HepG2 (cell line): ENCODE measurements around the gene CIART. TPM values are rescaled to one million over a fixed set of nuclear protein-coding genes. Genes with fewer than 3 reads are reported as not detected.

Experiments
- ATAC-seq: fragments of 200-7000 bp; cut with Tn5 transposase; 3 replicates; pipeline ENCODE4 v1.9.1; 2020; ENCODE audit warnings: mild to moderate bottlenecking, moderate library complexity
- BruUV-seq: library from RNA; stranded (reverse); fragments of 400-500 nt; replicated peaks from 2 replicates; lab custom pipeline; 2021; lab: Mats Ljungman, UMichigan
- CTCF ChIA-PET: fragments of 300-600 bp; formaldehyde crosslinking; extraction: SDS; loops from one replicate; lab custom pipeline; 2021; ENCODE audit warnings: low total read pairs, inconsistent platforms, low intra/inter-chr PET ratio; lab: Yijun Ruan, JAX
- POLR2A ChIA-PET: fragments of 350-600 bp; sonication (Branson Sonifier 250); formaldehyde crosslinking; loops from one replicate; lab custom pipeline; 2020; ENCODE audit warnings: antibody characterized with exemption, inconsistent platforms; lab: Yijun Ruan, JAX
- DNase-seq: peaks from one replicate; pipeline ENCODE4 v3.0.0-alpha.2; 2015; ENCODE audit warnings: low spot score
- FAIRE-seq: peaks from 3 replicates; lab custom pipeline; 2011; peaks lifted over from hg19 to GRCh38; lab: Jason Lieb, UNC
- H2AFZ ChIP-seq: one replicate; pipeline ENCODE4 v1.6.1; 2011; ENCODE audit warnings: low read length, inconsistent platforms
- H3K27ac ChIP-seq: fragments of 300-600 bp; 3 replicates; pipeline ENCODE4 v1.8.0; 2011; ENCODE audit warnings: mixed run types, mild to moderate bottlenecking, mixed read lengths, low read length, inconsistent platforms; ENCODE audit not compliant: insufficient read depth; ENCODE audit errors: extremely low read length
- H3K27me3 ChIP-seq, 2 experiments: fragments of 200-600 bp in 1 of 2; 2 replicates in 1 of 2; 3 replicates in 1 of 2; pipeline versions ENCODE4 v1.6.0 to v1.8.0; 2011; ENCODE audit warnings: low read length in 2 of 2, mild to moderate bottlenecking in 2 of 2, moderate library complexity in 2 of 2, inconsistent platforms in 1 of 2; ENCODE audit not compliant: insufficient read depth in 2 of 2, control insufficient read depth in 1 of 2
- H3K36me3 ChIP-seq, 2 experiments: fragments of 200-600 bp in 1 of 2; replicated peaks in 1 of 2; 2 replicates in 1 of 2; 3 replicates in 1 of 2; pipeline versions ENCODE4 v1.5.1 to v1.8.0; 2011; ENCODE audit warnings: low read length in 2 of 2, inconsistent platforms in 1 of 2; ENCODE audit not compliant: insufficient read depth in 2 of 2, control insufficient read depth in 1 of 2
- H3K4me1 ChIP-seq: 2 replicates; pipeline ENCODE4 v1.5.1; 2012; ENCODE audit warnings: low read length, inconsistent platforms; ENCODE audit not compliant: insufficient read depth
- H3K4me2 ChIP-seq: 2 replicates; pipeline ENCODE4 v1.6.0; 2011; ENCODE audit warnings: low read depth, low read length, inconsistent platforms
- H3K4me3 ChIP-seq, 3 experiments: fragments of 200-600 bp in 1 of 3; sonication (generic), shearing (Covaris generic) in 1 of 3; replicated peaks in 1 of 3; 2 replicates each; pipeline ENCODE4 v1.5.1; 2011 to 2016; ENCODE audit warnings: low read length in 3 of 3, inconsistent platforms in 2 of 3, low read depth in 2 of 3, mild to moderate bottlenecking in 2 of 3, control low read depth in 1 of 3, mixed read lengths in 1 of 3; ENCODE audit not compliant: insufficient read depth in 1 of 3
- H3K79me2 ChIP-seq: one replicate; pipeline ENCODE4 v1.6.1; 2011; ENCODE audit warnings: low read length, inconsistent platforms; ENCODE audit not compliant: insufficient read depth
- H3K9ac ChIP-seq: 2 replicates; pipeline ENCODE4 v1.6.0; 2011; ENCODE audit warnings: mild to moderate bottlenecking, low read depth, low read length, inconsistent platforms; ENCODE audit not compliant: insufficient read depth
- H3K9me3 ChIP-seq: 2 replicates; pipeline ENCODE4 v1.5.1; 2012; ENCODE audit warnings: mild to moderate bottlenecking, low read length
- H4K20me1 ChIP-seq: 2 replicates; pipeline ENCODE4 v1.6.0; 2011; ENCODE audit warnings: inconsistent platforms, mild to moderate bottlenecking, low read length, moderate library complexity; ENCODE audit not compliant: insufficient read depth
- CENPT ChIP-seq: sonication (generic); formaldehyde crosslinking; IDR thresholded peaks from 2 replicates; pipeline ENCODE4 v1.8.0; 2022; ENCODE audit warnings: low read depth, mild to moderate bottlenecking, moderate library complexity, missing genetic modification reagents
- KAT7 ChIP-seq: IDR thresholded peaks from 2 replicates; pipeline ENCODE4 v1.6.1; 2018; ENCODE audit warnings: borderline replicate concordance, missing compliant biosample characterization
- ZNF546 ChIP-seq: sonication (generic); formaldehyde crosslinking; conservative IDR thresholded peaks from 2 replicates; pipeline ENCODE4 v1.8.1; 2023; ENCODE audit warnings: mild to moderate bottlenecking, missing genetic modification reagents
- WGBS: methylation state at CpG from one replicate; pipeline ENCODE4 v1.1.6; 2017; ENCODE audit warnings: low lambda C conversion rate; 5-methylcytosine and 5-hydroxymethylcytosine counted together
- in situ Hi-C: cut with HindIII; loops from 2 replicates; pipeline ENCODE4 v1.10.0; 2017; ENCODE audit warnings: low pct_unique_long_range_greater_than_20kb; ENCODE audit not compliant: extremely low pct_ligation_motif_present
- intact Hi-C: fragments of 100-400 bp; cut with micrococcal nuclease; formaldehyde crosslinking; loops from one replicate; pipeline ENCODE4 v1.10.0; 2022; ENCODE audit not compliant: unreplicated experiment
- polyA plus RNA-seq, 8 experiments: library from polyadenylated mRNA; depleted of rRNA in 3 of 8; stranded (reverse) in 7 of 8; unstranded in 1 of 8; fragments of >200 nt; fragmentation: Illumina TruSeq in 4 of 8; extraction: Trizol in 4 of 8; gene quantifications; 2 replicates each; pipeline versions ENCODE4 v1.2.1 to v1.2.3, GENCODE V29; 2011 to 2016; ENCODE audit warnings: low read depth in 4 of 8, missing spikeins in 1 of 8, mixed read lengths in 1 of 8; ENCODE audit not compliant: insufficient read depth in 1 of 8
- total RNA-seq, 5 experiments: library from RNA; depleted of rRNA; stranded (reverse); fragments of >200 nt; fragmentation: Illumina TruSeq; extraction: Trizol; gene quantifications; 2 replicates each; pipeline ENCODE4 v1.2.3, GENCODE V29; 2016; ENCODE audit warnings: low read depth in 1 of 5
- TF ChIP-seq, protein P1 (sequence below), 2 experiments: sonication (generic) in 1 of 2; formaldehyde crosslinking in 1 of 2; IDR thresholded peaks; 2 replicates each; pipeline versions ENCODE4 v1.4.0 to v1.6.1; 2016 to 2020; ENCODE audit warnings: borderline replicate concordance in 1 of 2, low read depth in 1 of 2, mild to moderate bottlenecking in 1 of 2, missing genetic modification reagents in 1 of 2
- TF ChIP-seq, protein P2 (sequence below): sonication (generic); formaldehyde crosslinking; IDR thresholded peaks from 2 replicates; pipeline ENCODE4 v1.4.0; 2020; ENCODE audit warnings: mild to moderate bottlenecking, missing genetic modification reagents
- TF ChIP-seq, protein P3 (sequence below): sonication (generic); formaldehyde crosslinking; conservative IDR thresholded peaks from 2 replicates; pipeline ENCODE4 v1.4.0; 2020; ENCODE audit warnings: missing genetic modification reagents
- TF ChIP-seq, protein P4 (sequence below): sonication (generic); formaldehyde crosslinking; IDR thresholded peaks from 2 replicates; pipeline ENCODE4 v1.8.0; 2023; ENCODE audit warnings: mild to moderate bottlenecking, missing genetic modification reagents

Gene CIART
- total and polyA plus RNA-seq, 2 of the 13 experiments (the other 11 are each of a cell fraction or from before 2014, with no cell fraction given), result 0.58 TPM; not detected in 1

DNA sequence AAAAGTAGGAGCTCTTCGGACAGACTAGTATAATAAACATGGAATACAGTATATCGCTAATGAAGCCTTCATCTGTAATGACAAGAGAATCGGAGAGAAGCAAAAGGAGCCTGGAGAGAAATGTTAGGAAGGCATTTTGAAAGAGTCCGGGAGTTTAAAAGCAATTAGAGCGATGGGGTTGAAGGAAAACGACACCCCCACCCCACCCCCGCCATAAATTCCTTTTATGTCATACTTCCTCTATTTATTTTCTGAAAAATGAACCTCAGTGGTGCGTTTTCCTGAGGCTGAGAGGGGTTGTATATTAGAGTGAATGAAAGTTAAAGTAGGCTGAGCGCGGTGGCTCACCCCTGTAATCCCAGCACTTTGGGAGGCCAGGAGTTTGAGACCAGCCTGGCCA lies 12.9 kb upstream of the CIART start (continued):
- TF ChIP-seq, protein P1, sequence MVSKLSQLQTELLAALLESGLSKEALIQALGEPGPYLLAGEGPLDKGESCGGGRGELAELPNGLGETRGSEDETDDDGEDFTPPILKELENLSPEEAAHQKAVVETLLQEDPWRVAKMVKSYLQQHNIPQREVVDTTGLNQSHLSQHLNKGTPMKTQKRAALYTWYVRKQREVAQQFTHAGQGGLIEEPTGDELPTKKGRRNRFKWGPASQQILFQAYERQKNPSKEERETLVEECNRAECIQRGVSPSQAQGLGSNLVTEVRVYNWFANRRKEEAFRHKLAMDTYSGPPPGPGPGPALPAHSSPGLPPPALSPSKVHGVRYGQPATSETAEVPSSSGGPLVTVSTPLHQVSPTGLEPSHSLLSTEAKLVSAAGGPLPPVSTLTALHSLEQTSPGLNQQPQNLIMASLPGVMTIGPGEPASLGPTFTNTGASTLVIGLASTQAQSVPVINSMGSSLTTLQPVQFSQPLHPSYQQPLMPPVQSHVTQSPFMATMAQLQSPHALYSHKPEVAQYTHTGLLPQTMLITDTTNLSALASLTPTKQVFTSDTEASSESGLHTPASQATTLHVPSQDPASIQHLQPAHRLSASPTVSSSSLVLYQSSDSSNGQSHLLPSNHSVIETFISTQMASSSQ (IDR thresholded peaks at IDR 0.05; ENCODE audit: low read depth), result no peak
- TF ChIP-seq, protein P1 (CRISPR knock-in tag; IDR thresholded peaks at IDR 0.05; ENCODE audit: borderline replicate concordance), result no peak
- no peak for TF ChIP-seq CENPT (CRISPR knock-in tag)
- TF ChIP-seq, protein P2, sequence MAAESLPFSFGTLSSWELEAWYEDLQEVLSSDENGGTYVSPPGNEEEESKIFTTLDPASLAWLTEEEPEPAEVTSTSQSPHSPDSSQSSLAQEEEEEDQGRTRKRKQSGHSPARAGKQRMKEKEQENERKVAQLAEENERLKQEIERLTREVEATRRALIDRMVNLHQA, result no peak

DNA sequence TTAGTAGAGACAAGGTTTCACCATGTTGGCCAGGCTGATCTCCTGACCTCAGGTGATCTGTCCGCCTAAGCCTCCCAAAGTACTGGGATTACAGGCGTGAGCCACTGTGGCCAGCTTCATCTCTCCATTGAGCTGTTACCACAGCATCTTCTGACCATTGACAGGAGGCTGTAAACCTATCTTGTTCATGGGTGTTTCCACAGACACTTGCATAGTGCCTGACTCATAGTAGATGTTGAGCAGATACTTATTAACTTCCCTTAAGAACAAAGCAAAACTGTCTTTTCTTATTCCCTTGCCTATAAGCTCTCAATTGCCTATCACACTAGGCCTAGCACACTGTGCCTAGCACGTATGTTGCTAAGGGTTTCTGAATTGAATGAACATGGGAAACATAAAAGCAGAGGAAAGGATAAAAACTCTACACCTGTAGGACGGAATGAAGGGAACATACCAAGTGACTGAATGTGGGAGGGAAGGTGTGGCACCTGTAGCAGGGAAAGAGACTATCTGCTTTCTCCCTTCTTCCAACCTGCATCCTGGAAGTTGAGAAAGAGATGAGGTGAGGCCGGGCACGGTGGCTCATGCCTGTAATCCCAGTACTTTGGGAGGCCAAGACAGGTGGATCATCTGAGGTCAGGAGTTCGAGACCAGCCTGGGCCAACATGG lies 10.9 kb upstream of the CIART start:
- Histone ChIP-seq H3K36me3 (peaks cover 3 to 10% of the 10 kb centered on the region in 2 experiments; a peak in 4 of 5 replicates), H3K27me3 (no peaks in the 10 kb centered on the region), H3K9ac (no peak overlapping the region), H3K9me3 (no peaks in the 10 kb centered on the region), H3K4me2 (no peak overlapping the region), H2AFZ (no peak overlapping the region), H3K4me1 (peaks cover 24% of the 10 kb centered on the region), H3K27ac (no peak overlapping the region), H3K4me3 (no peak overlapping the region), H4K20me1 (no peaks in the 10 kb centered on the region), H3K79me2 (peaks cover 21% of the 10 kb centered on the region)
- 66% methylated on average over 6 of the region's 7 CpGs for WGBS
- FAIRE-seq (no peak), ATAC-seq (no peak), DNase-seq (no peak)
- BruUV-seq, result no TSS peak
- in situ Hi-C loops, result no loop called here
- TF ChIP-seq KAT7 (CRISPR knock-in tag) (no peak), ZNF546 (CRISPR knock-in tag) (no peak)
- TF ChIP-seq, protein P3, sequence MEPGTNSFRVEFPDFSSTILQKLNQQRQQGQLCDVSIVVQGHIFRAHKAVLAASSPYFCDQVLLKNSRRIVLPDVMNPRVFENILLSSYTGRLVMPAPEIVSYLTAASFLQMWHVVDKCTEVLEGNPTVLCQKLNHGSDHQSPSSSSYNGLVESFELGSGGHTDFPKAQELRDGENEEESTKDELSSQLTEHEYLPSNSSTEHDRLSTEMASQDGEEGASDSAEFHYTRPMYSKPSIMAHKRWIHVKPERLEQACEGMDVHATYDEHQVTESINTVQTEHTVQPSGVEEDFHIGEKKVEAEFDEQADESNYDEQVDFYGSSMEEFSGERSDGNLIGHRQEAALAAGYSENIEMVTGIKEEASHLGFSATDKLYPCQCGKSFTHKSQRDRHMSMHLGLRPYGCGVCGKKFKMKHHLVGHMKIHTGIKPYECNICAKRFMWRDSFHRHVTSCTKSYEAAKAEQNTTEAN (CRISPR knock-in tag), result no peak
- TF ChIP-seq, protein P4, sequence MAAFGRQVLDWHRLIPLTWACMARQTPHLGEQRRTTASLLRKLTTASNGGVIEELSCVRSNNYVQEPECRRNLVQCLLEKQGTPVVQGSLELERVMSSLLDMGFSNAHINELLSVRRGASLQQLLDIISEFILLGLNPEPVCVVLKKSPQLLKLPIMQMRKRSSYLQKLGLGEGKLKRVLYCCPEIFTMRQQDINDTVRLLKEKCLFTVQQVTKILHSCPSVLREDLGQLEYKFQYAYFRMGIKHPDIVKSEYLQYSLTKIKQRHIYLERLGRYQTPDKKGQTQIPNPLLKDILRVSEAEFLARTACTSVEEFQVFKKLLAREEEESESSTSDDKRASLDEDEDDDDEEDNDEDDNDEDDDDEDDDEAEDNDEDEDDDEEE (CRISPR knock-in tag), result no peak
- ChIA-PET POLR2A (interaction anchor here (0.5 to 1.7 kb wide), 2 partner anchors 93 to 98 kb away, joined by 3 to 6 read pairs; partner anchors contain the start of gene RPRD2), CTCF (no interaction called here)
- intact Hi-C loops, result no loop called here
